GM12878 (cell line): Measurements from ENCODE around the gene PPP1R15A. TPM values are rescaled to one million over a fixed set of nuclear protein-coding genes. Genes with fewer than 3 reads are reported as not detected.
"Not testable (repeated sequence)": the region's sequence is repeated elsewhere in the genome, so short reads cannot be mapped to it uniquely, and the experiment has no call there.

Experiments
- ATAC-seq: fragments of 200-7000 bp; cut with Tn5 transposase; 3 replicates; pipeline ENCODE4 v1.9.1; 2020; ENCODE audit warnings: mild to moderate bottlenecking, moderate library complexity
- BruUV-seq: library from RNA; stranded (reverse); fragments of 400-500 nt; replicated peaks from 2 replicates; lab custom pipeline; 2021; lab: Mats Ljungman, UMichigan
- CTCF ChIA-PET: fragments of 300-600 bp; sonication (Branson Sonifier 250); formaldehyde crosslinking; extraction: SDS; loops from one replicate; lab custom pipeline; 2021; ENCODE audit warnings: inconsistent platforms; lab: Yijun Ruan, JAX
- POLR2A ChIA-PET: fragments of 350-600 bp; formaldehyde crosslinking; extraction: SDS; loops from one replicate; lab custom pipeline; 2021; ENCODE audit warnings: inconsistent platforms; lab: Charles Lee
- RAD21 ChIA-PET: fragments of 300-600 bp; sonication (Branson Sonifier 250); formaldehyde crosslinking; loops from one replicate; lab custom pipeline; 2023; ENCODE audit warnings: antibody characterized with exemption; ENCODE audit not compliant: unreplicated experiment; lab: Charles Lee
- SMC1A ChIA-PET: fragments of 300-600 bp; sonication (Branson Sonifier 250); formaldehyde crosslinking; loops from one replicate; lab custom pipeline; 2023; ENCODE audit not compliant: unreplicated experiment, uncharacterized antibody; lab: Charles Lee
- DNase-seq: peaks from one replicate; pipeline ENCODE4 v3.0.0-alpha.2; 2011; ENCODE audit warnings: low read depth, low spot score
- FAIRE-seq: peaks from 3 replicates; lab custom pipeline; 2011; peaks lifted over from hg19 to GRCh38; lab: Jason Lieb, UNC
- H2AFZ ChIP-seq: 2 replicates; pipeline ENCODE4 v1.6.0; 2011; ENCODE audit warnings: low read depth, low read length, control low read depth; ENCODE audit not compliant: control insufficient read depth
- H3K27ac ChIP-seq: 2 replicates; pipeline ENCODE4 v1.5.1; 2011; ENCODE audit warnings: control low read depth; ENCODE audit not compliant: control insufficient read depth, insufficient read depth
- H3K27me3 ChIP-seq, 2 experiments: replicated peaks in 1 of 2; 2 replicates each; pipeline versions ENCODE4 v1.6.0 to v1.6.1; 2011; ENCODE audit warnings: low read length in 1 of 2; ENCODE audit not compliant: control insufficient read depth in 2 of 2, insufficient read depth in 2 of 2
- H3K36me3 ChIP-seq, 2 experiments: 2 replicates each; pipeline ENCODE4 v1.5.1; 2011; ENCODE audit warnings: low read length in 1 of 2; ENCODE audit not compliant: control insufficient read depth in 2 of 2, insufficient read depth in 2 of 2
- H3K4me1 ChIP-seq: 2 replicates; pipeline ENCODE4 v1.6.1; 2011; ENCODE audit warnings: mild to moderate bottlenecking, low read length, moderate library complexity, mixed read lengths; ENCODE audit not compliant: control insufficient read depth, insufficient read depth
- H3K4me2 ChIP-seq: 2 replicates; pipeline ENCODE4 v1.6.0; 2011; ENCODE audit warnings: control low read depth; ENCODE audit not compliant: control insufficient read depth, insufficient read depth
- H3K4me3 ChIP-seq: fragments of 200-600 bp; sonication (generic); 2 replicates; pipeline ENCODE4 v1.5.1; 2016
- H3K79me2 ChIP-seq: 2 replicates; pipeline ENCODE4 v1.6.0; 2011; ENCODE audit warnings: low read length; ENCODE audit not compliant: control insufficient read depth, insufficient read depth
- H3K9ac ChIP-seq: 2 replicates; pipeline ENCODE4 v1.8.0; 2011; ENCODE audit warnings: low read length, control low read depth, mixed read lengths; ENCODE audit not compliant: control insufficient read depth, insufficient read depth
- H3K9me3 ChIP-seq: replicated peaks from 3 replicates; pipeline ENCODE4 v1.5.1; 2011; ENCODE audit warnings: mild to moderate bottlenecking, low read length; ENCODE audit not compliant: control insufficient read depth, insufficient read depth
- H4K20me1 ChIP-seq: 2 replicates; pipeline ENCODE4 v1.6.0; 2011; ENCODE audit not compliant: control insufficient read depth, insufficient read depth
- SIX5 ChIP-seq: IDR thresholded peaks from 2 replicates; pipeline ENCODE4 v1.6.1; 2011; ENCODE audit warnings: mild to moderate bottlenecking, low read depth, low read length, moderate library complexity; ENCODE audit not compliant: severe bottlenecking
- TCF12 ChIP-seq: IDR thresholded peaks from 2 replicates; pipeline ENCODE4 v1.6.1; 2011; ENCODE audit warnings: low read depth, mild to moderate bottlenecking, low read length
- WGBS: methylation state at CpG from one replicate; pipeline ENCODE4 v1.1.6; 2016; ENCODE audit warnings: low lambda C conversion rate; ENCODE audit not compliant: insufficient replicate concordance, insufficient coverage; ENCODE audit errors: missing lambda C conversion rate; 5-methylcytosine and 5-hydroxymethylcytosine counted together
- in situ Hi-C: fragments of 300-500 bp; cut with MboI; formaldehyde crosslinking; loops from 9 replicates; pipeline ENCODE4 v1.14.3; 2018; ENCODE audit warnings: mixed read lengths
- intact Hi-C: fragments of 100-400 bp; cut with micrococcal nuclease; formaldehyde crosslinking; loops from one replicate; pipeline ENCODE4 v1.14.2; 2022; ENCODE audit not compliant: unreplicated experiment
- polyA plus RNA-seq, 11 experiments: library from polyadenylated mRNA; depleted of rRNA in 4 of 11; unstranded in 6 of 11; stranded (reverse) in 5 of 11; fragments of >200 nt; fragmentation: Nextera tagmentation in 4 of 11; fragmentation: Illumina TruSeq in 1 of 11; extraction: Ambion mirVana in 4 of 11; extraction: Trizol in 1 of 11; gene quantifications; 1 replicate in 1 of 11; 2 replicates in 10 of 11; pipeline versions ENCODE4 v1.2.1 to v1.2.3, GENCODE V29; 2011 to 2016; ENCODE audit warnings: inconsistent platforms in 2 of 11, missing spikeins in 2 of 11, low read depth in 1 of 11
- total RNA-seq, 4 experiments: library from RNA; depleted of rRNA in 3 of 4; stranded (reverse); fragments of >200 nt in 3 of 4; fragmentation: Illumina TruSeq in 1 of 4; extraction: Trizol in 1 of 4; gene quantifications; 2 replicates each; pipeline versions ENCODE4 v1.2.1 to v1.2.3, GENCODE V29; 2013 to 2021

Gene PPP1R15A
- total and polyA plus RNA-seq, 10 of the 15 experiments (the other 5 are each of a cell fraction or from before 2014, with no cell fraction given): 0.68 to 50.8 (median 27.7) TPM

DNA sequence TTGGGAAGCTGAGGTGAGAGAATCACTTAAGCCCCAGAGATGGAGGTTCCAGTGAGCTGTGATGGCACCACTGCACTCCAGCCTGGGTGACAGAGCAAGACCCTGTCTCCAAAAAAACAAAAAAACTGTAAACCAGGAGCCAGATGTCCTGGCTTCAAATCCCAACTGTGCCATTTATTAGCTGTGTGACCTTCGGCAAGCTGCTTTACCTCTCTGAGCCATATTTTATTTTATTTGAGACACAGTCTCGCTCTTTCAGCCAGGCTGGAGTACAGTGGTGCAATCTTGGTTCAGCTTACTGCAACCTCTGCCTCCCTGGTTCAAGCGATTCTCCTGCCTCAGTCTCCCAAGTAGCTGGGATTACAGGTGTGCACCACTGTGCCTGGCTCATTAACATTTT lies 25.6 kb upstream of the PPP1R15A start:
- H2AFZ ChIP-seq, FAIRE-seq, DNase-seq, in situ Hi-C loops, H3K36me3 ChIP-seq, intact Hi-C loops, H3K9ac ChIP-seq, BruUV-seq, H3K79me2 ChIP-seq, H3K4me1 ChIP-seq, H3K9me3 ChIP-seq, H3K4me3 ChIP-seq, H3K4me2 ChIP-seq, H3K27ac ChIP-seq, H3K27me3 ChIP-seq, ATAC-seq, H4K20me1 ChIP-seq: not testable (repeated sequence)
- WGBS: 90% methylated on average over 3 of the region's 3 CpGs
- ChIA-PET RAD21 (interaction anchor here (0.7 to 4.4 kb wide), 4 partner anchors 11 to 124 kb away, joined by 3 to 27 read pairs (median 12); partner anchors contain the start of gene HSD17B14), POLR2A (interaction anchor here (0.6 to 1.7 kb wide), 2 partner anchors 51 to 166 kb away, joined by 4 to 6 read pairs; no protein-coding TSS in a partner anchor), CTCF (interaction anchor here (1.2 to 15.6 kb wide), 3 partner anchors 9 to 125 kb away, joined by 7 to 520 read pairs (median 113); no protein-coding TSS in a partner anchor), SMC1A (interaction anchor here (1.1 to 1.3 kb wide), 3 partner anchors 18 to 124 kb away, joined by 3 read pairs; no protein-coding TSS in a partner anchor)

DNA sequence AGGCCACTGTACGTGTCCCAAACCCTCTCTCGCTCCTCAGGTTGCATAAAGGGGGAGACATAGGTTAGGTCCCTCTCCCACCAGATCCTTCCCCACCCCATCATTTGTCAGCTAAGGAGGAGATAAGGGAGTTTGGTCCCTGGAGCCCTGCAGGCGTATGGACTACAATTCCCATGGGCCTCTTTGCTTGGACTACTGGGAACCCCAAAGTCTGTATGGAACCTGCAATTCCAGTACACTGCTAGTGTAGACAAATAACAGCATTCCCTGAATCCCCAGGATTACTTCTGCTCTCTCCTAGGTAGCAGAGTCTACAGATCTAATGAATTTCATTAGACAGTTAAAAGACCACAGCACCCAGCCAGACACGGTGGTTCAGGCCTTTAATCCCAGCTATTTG lies 19.9 kb upstream of the PPP1R15A start:
- Histone ChIP-seq H3K36me3 (no peaks in the 10 kb centered on the region), H3K9me3 (no peaks in the 10 kb centered on the region), H3K4me3 (no peak overlapping the region), H4K20me1 (no peaks in the 10 kb centered on the region), H3K9ac (no peak overlapping the region), H3K79me2 (no peaks in the 10 kb centered on the region), H2AFZ (no peak overlapping the region), H3K4me2 (no peak overlapping the region), H3K27ac (no peak overlapping the region), H3K4me1 (peaks cover 7% of the 10 kb centered on the region), H3K27me3 (no peaks in the 10 kb centered on the region)
- intact Hi-C loops (no loop called here), in situ Hi-C loops (no loop called here)
- no TSS peak for BruUV-seq
- WGBS: 77% methylated on average over 4 of the region's 4 CpGs
- RAD21 ChIA-PET: no interaction called here
- SMC1A ChIA-PET: interaction anchor here (1.0 to 1.5 kb wide), 4 partner anchors 8 to 16 kb away, joined by 3 to 8 read pairs (median 4); partner anchors contain the start of gene HSD17B14
- no peak for ATAC-seq
- TF ChIP-seq SIX5 (peak; percentile 44), TCF12 (no peak)
- POLR2A ChIA-PET: no interaction called here
- FAIRE-seq: no peak
- no peak for DNase-seq
- CTCF ChIA-PET: interaction anchor here (0.5 to 5.0 kb wide), 2 partner anchors 10 to 58 kb away, joined by 3 to 39 read pairs; no protein-coding TSS in a partner anchor
